Keratinocyte (primary cell): ENCODE measurements around the gene YY1. TPM values are rescaled to one million over a fixed set of nuclear protein-coding genes. Genes with fewer than 3 reads are reported as not detected.
"Not testable (repeated sequence)": the region's sequence is repeated elsewhere in the genome, so short reads cannot be mapped to it uniquely, and the experiment has no call there.

Experiments used
- DNase-seq: peaks from one replicate; pipeline ENCODE4 v3.0.0-alpha.2; 2011; ENCODE audit warnings: low read depth, missing footprints, low spot score
- FAIRE-seq: peaks from 2 replicates; lab custom pipeline; 2011; peaks lifted over from hg19 to GRCh38; lab: Jason Lieb, UNC
- H2AFZ ChIP-seq: 2 replicates; pipeline ENCODE4 v1.6.0; 2012; ENCODE audit warnings: low read length, control low read depth, inconsistent platforms; ENCODE audit not compliant: control insufficient read depth
- H3K27ac ChIP-seq: 2 replicates; pipeline ENCODE4 v1.5.1; 2011; ENCODE audit warnings: low read length; ENCODE audit not compliant: control insufficient read depth, insufficient read depth
- H3K27me3 ChIP-seq: 3 replicates; pipeline ENCODE4 v1.6.0; 2011; ENCODE audit warnings: low read length; ENCODE audit not compliant: control insufficient read depth, insufficient read depth; ENCODE audit errors: extremely low read depth
- H3K36me3 ChIP-seq, 2 experiments: 2 replicates in 1 of 2; 3 replicates in 1 of 2; pipeline ENCODE4 v1.5.1; 2011; ENCODE audit warnings: low read length in 2 of 2, mild to moderate bottlenecking in 1 of 2; ENCODE audit not compliant: control insufficient read depth in 2 of 2, insufficient read depth in 2 of 2; ENCODE audit errors: extremely low read depth in 1 of 2
- H3K4me1 ChIP-seq: 3 replicates; pipeline ENCODE4 v1.5.1; 2011; ENCODE audit warnings: low read length; ENCODE audit not compliant: control insufficient read depth, insufficient read depth; ENCODE audit errors: extremely low read depth
- H3K4me2 ChIP-seq: 3 replicates; pipeline ENCODE4 v1.6.0; 2011; ENCODE audit warnings: low read depth, low read length; ENCODE audit not compliant: control insufficient read depth, insufficient read depth; ENCODE audit errors: extremely low read depth
- H3K4me3 ChIP-seq, 3 experiments: fragments of 200-600 bp in 1 of 3; sonication (generic) in 1 of 3; 2 replicates in 2 of 3; 3 replicates in 1 of 3; pipeline ENCODE4 v1.5.1; 2011 to 2016; ENCODE audit warnings: low read length in 3 of 3, mild to moderate bottlenecking in 3 of 3, control low read depth in 2 of 3, inconsistent platforms in 1 of 3, low read depth in 1 of 3, mixed read lengths in 1 of 3, mixed run types in 1 of 3, moderate library complexity in 1 of 3; ENCODE audit not compliant: control insufficient read depth in 2 of 3, insufficient read depth in 2 of 3; ENCODE audit errors: extremely low read depth in 1 of 3
- H3K79me2 ChIP-seq: 2 replicates; pipeline ENCODE4 v1.6.0; 2012; ENCODE audit warnings: low read length; ENCODE audit not compliant: control insufficient read depth, insufficient read depth
- H3K9ac ChIP-seq: 3 replicates; pipeline ENCODE4 v1.6.0; 2011; ENCODE audit warnings: low read length; ENCODE audit not compliant: control insufficient read depth, insufficient read depth; ENCODE audit errors: extremely low read depth
- H3K9me1 ChIP-seq: 3 replicates; pipeline ENCODE4 v1.6.0; 2011; ENCODE audit warnings: low read length; ENCODE audit not compliant: control insufficient read depth, insufficient read depth; ENCODE audit errors: extremely low read depth
- H3K9me3 ChIP-seq: 2 replicates; pipeline ENCODE4 v1.5.1; 2012; ENCODE audit warnings: low read depth, low read length; ENCODE audit not compliant: control insufficient read depth
- H4K20me1 ChIP-seq: 3 replicates; pipeline ENCODE4 v1.6.0; 2011; ENCODE audit warnings: low read length; ENCODE audit not compliant: control insufficient read depth, insufficient read depth; ENCODE audit errors: extremely low read depth
- CTCF ChIP-seq, 3 experiments: IDR thresholded peaks in 1 of 3; conservative IDR thresholded peaks in 1 of 3; optimal IDR thresholded peaks in 1 of 3; 2 replicates in 2 of 3; 3 replicates in 1 of 3; pipeline versions ENCODE3 to v1.5.1; 2011; ENCODE audit warnings: low read length in 3 of 3, mild to moderate bottlenecking in 3 of 3, moderate library complexity in 2 of 3, control low read depth in 1 of 3, inconsistent platforms in 1 of 3; ENCODE audit not compliant: insufficient read depth in 2 of 3; ENCODE audit errors: extremely low read depth in 1 of 3
- dilution Hi-C: fragments of 300-500 bp; cut with MboI; formaldehyde crosslinking; loops from one replicate; pipeline ENCODE4 v1.7.0; 2020; ENCODE audit warnings: low sequenced_read_pairs; ENCODE audit not compliant: extremely low pct_ligation_motif_present
- polyA plus RNA-seq, 5 experiments: library from polyadenylated mRNA; depleted of rRNA in 3 of 5; stranded (reverse) in 3 of 5; stranded (forward) in 1 of 5; unstranded in 1 of 5; fragments of >200 nt; gene quantifications; 1 replicate in 1 of 5; 2 replicates in 3 of 5; 3 replicates in 1 of 5; pipeline versions ENCODE4 v1.2.1 to v1.2.3, GENCODE V29; 2011 to 2012; ENCODE audit warnings: missing spikeins in 2 of 5, low read depth in 1 of 5, low replicate concordance in 1 of 5

YY1 gene
- polyA plus RNA-seq, 1 donor (not counting 4 experiments of a cell fraction or from before 2014, with no cell fraction given), result 65.6 TPM

GRCh38 chr14:100296106-100296651 is 57.2 kb downstream of the YY1 start:
- Histone ChIP-seq H3K27me3 (no peaks in the 10 kb centered on the region), H3K9me1 (no peaks in the 10 kb centered on the region), H3K4me2 (no peak overlapping the region), H3K36me3 (peaks cover 0 to 2% of the 10 kb centered on the region in 2 experiments), H4K20me1 (no peaks in the 10 kb centered on the region), H3K9me3 (no peaks in the 10 kb centered on the region), H3K4me1 (no peaks in the 10 kb centered on the region), H3K27ac (no peak overlapping the region), H3K79me2 (no peaks in the 10 kb centered on the region), H2AFZ (no peak overlapping the region), H3K4me3 (no peak overlapping the region), H3K9ac (no peak overlapping the region)
- FAIRE-seq (no peak), DNase-seq (no peak)
- TF ChIP-seq CTCF (optimal IDR thresholded peaks at IDR 0.05 in 1 of 3, IDR thresholded peaks at IDR 0.05 in 1 of 3, conservative IDR thresholded peaks at IDR 0.05 in 1 of 3; ENCODE audit: extremely low read depth in 1 of 3, insufficient read depth in 2 of 3, low read length in 3 of 3), result no peak
- dilution Hi-C loops, result no loop called here

- H3K4me3 ChIP-seq, dilution Hi-C loops, H3K36me3 ChIP-seq, H4K20me1 ChIP-seq, H2AFZ ChIP-seq, H3K4me1 ChIP-seq, H3K9me1 ChIP-seq, H3K9ac ChIP-seq, H3K27ac ChIP-seq, H3K27me3 ChIP-seq, H3K9me3 ChIP-seq, H3K4me2 ChIP-seq, DNase-seq, FAIRE-seq, H3K79me2 ChIP-seq: not testable (repeated sequence)
Observed at GRCh38 chr14:100296729-100297128, 57.8 kb downstream of the YY1 start.
